Keratinocyte (primary cell): ENCODE results near the gene TMEM150A. TPM values are rescaled to one million over a fixed set of nuclear protein-coding genes. Genes with fewer than 3 reads are reported as not detected.

Source experiments
- DNase-seq: peaks from one replicate; pipeline ENCODE4 v3.0.0-alpha.2; 2011; ENCODE audit warnings: low read depth, missing footprints, low spot score
- FAIRE-seq: peaks from 2 replicates; lab custom pipeline; 2011; peaks lifted over from hg19 to GRCh38; lab: Jason Lieb, UNC
- H2AFZ ChIP-seq: 2 replicates; pipeline ENCODE4 v1.6.0; 2012; ENCODE audit warnings: low read length, control low read depth, inconsistent platforms; ENCODE audit not compliant: control insufficient read depth
- H3K27ac ChIP-seq: 2 replicates; pipeline ENCODE4 v1.5.1; 2011; ENCODE audit warnings: low read length; ENCODE audit not compliant: control insufficient read depth, insufficient read depth
- H3K27me3 ChIP-seq: 3 replicates; pipeline ENCODE4 v1.6.0; 2011; ENCODE audit warnings: low read length; ENCODE audit not compliant: control insufficient read depth, insufficient read depth; ENCODE audit errors: extremely low read depth
- H3K36me3 ChIP-seq, 2 experiments: 2 replicates in 1 of 2; 3 replicates in 1 of 2; pipeline ENCODE4 v1.5.1; 2011; ENCODE audit warnings: low read length in 2 of 2, mild to moderate bottlenecking in 1 of 2; ENCODE audit not compliant: control insufficient read depth in 2 of 2, insufficient read depth in 2 of 2; ENCODE audit errors: extremely low read depth in 1 of 2
- H3K4me1 ChIP-seq: 3 replicates; pipeline ENCODE4 v1.5.1; 2011; ENCODE audit warnings: low read length; ENCODE audit not compliant: control insufficient read depth, insufficient read depth; ENCODE audit errors: extremely low read depth
- H3K4me2 ChIP-seq: 3 replicates; pipeline ENCODE4 v1.6.0; 2011; ENCODE audit warnings: low read depth, low read length; ENCODE audit not compliant: control insufficient read depth, insufficient read depth; ENCODE audit errors: extremely low read depth
- H3K4me3 ChIP-seq, 3 experiments: fragments of 200-600 bp in 1 of 3; sonication (generic) in 1 of 3; 2 replicates in 2 of 3; 3 replicates in 1 of 3; pipeline ENCODE4 v1.5.1; 2011 to 2016; ENCODE audit warnings: low read length in 3 of 3, mild to moderate bottlenecking in 3 of 3, control low read depth in 2 of 3, inconsistent platforms in 1 of 3, low read depth in 1 of 3, mixed read lengths in 1 of 3, mixed run types in 1 of 3, moderate library complexity in 1 of 3; ENCODE audit not compliant: control insufficient read depth in 2 of 3, insufficient read depth in 2 of 3; ENCODE audit errors: extremely low read depth in 1 of 3
- H3K79me2 ChIP-seq: 2 replicates; pipeline ENCODE4 v1.6.0; 2012; ENCODE audit warnings: low read length; ENCODE audit not compliant: control insufficient read depth, insufficient read depth
- H3K9ac ChIP-seq: 3 replicates; pipeline ENCODE4 v1.6.0; 2011; ENCODE audit warnings: low read length; ENCODE audit not compliant: control insufficient read depth, insufficient read depth; ENCODE audit errors: extremely low read depth
- H3K9me1 ChIP-seq: 3 replicates; pipeline ENCODE4 v1.6.0; 2011; ENCODE audit warnings: low read length; ENCODE audit not compliant: control insufficient read depth, insufficient read depth; ENCODE audit errors: extremely low read depth
- H3K9me3 ChIP-seq: 2 replicates; pipeline ENCODE4 v1.5.1; 2012; ENCODE audit warnings: low read depth, low read length; ENCODE audit not compliant: control insufficient read depth
- H4K20me1 ChIP-seq: 3 replicates; pipeline ENCODE4 v1.6.0; 2011; ENCODE audit warnings: low read length; ENCODE audit not compliant: control insufficient read depth, insufficient read depth; ENCODE audit errors: extremely low read depth
- CTCF ChIP-seq, 3 experiments: IDR thresholded peaks in 1 of 3; conservative IDR thresholded peaks in 1 of 3; optimal IDR thresholded peaks in 1 of 3; 2 replicates in 2 of 3; 3 replicates in 1 of 3; pipeline versions ENCODE3 to v1.5.1; 2011; ENCODE audit warnings: low read length in 3 of 3, mild to moderate bottlenecking in 3 of 3, moderate library complexity in 2 of 3, control low read depth in 1 of 3, inconsistent platforms in 1 of 3; ENCODE audit not compliant: insufficient read depth in 2 of 3; ENCODE audit errors: extremely low read depth in 1 of 3
- EZH2 ChIP-seq: IDR thresholded peaks from one replicate; pipeline ENCODE4 v1.6.1; 2012; ENCODE audit warnings: inconsistent platforms, mild to moderate bottlenecking, low read length, moderate library complexity
- dilution Hi-C: fragments of 300-500 bp; cut with MboI; formaldehyde crosslinking; loops from one replicate; pipeline ENCODE4 v1.7.0; 2020; ENCODE audit warnings: low sequenced_read_pairs; ENCODE audit not compliant: extremely low pct_ligation_motif_present
- polyA plus RNA-seq, 5 experiments: library from polyadenylated mRNA; depleted of rRNA in 3 of 5; stranded (reverse) in 3 of 5; stranded (forward) in 1 of 5; unstranded in 1 of 5; fragments of >200 nt; gene quantifications; 1 replicate in 1 of 5; 2 replicates in 3 of 5; 3 replicates in 1 of 5; pipeline versions ENCODE4 v1.2.1 to v1.2.3, GENCODE V29; 2011 to 2012; ENCODE audit warnings: missing spikeins in 2 of 5, low read depth in 1 of 5, low replicate concordance in 1 of 5

The TMEM150A gene
- polyA plus RNA-seq, 1 donor (not counting 4 experiments of a cell fraction or from before 2014, with no cell fraction given) = 7.7 TPM

- no peak for TF ChIP-seq EZH2
- no peak for TF ChIP-seq CTCF (optimal IDR thresholded peaks at IDR 0.05 in 1 of 3, IDR thresholded peaks at IDR 0.05 in 1 of 3, conservative IDR thresholded peaks at IDR 0.05 in 1 of 3; ENCODE audit: extremely low read depth in 1 of 3, insufficient read depth in 2 of 3, low read length in 3 of 3)
- Histone ChIP-seq H3K4me3 (no peak overlapping the region), H3K27ac (no peak overlapping the region), H3K27me3 (no peaks in the 10 kb centered on the region), H3K9me3 (no peaks in the 10 kb centered on the region), H3K36me3 (peaks cover 36 to 50% of the 10 kb centered on the region in 2 experiments), H3K79me2 (no peaks in the 10 kb centered on the region), H3K4me2 (no peak overlapping the region), H2AFZ (no peak overlapping the region), H3K4me1 (no peaks in the 10 kb centered on the region), H3K9ac (no peak overlapping the region), H4K20me1 (no peaks in the 10 kb centered on the region), H3K9me1 (no peaks in the 10 kb centered on the region)
- dilution Hi-C loops = no loop called here
- no peak for DNase-seq
- FAIRE-seq = no peak
Measured at GRCh38 chr2:85644909-85645308, 42.4 kb upstream of the TMEM150A start.

GRCh38 chr2:85642725-85643124 is 40.2 kb upstream of the TMEM150A start:
- no peak overlapping the region for H2AFZ ChIP-seq
- no peak overlapping the region for H3K9ac ChIP-seq
- no peaks in the 10 kb centered on the region for H3K27me3 ChIP-seq
- H3K4me1 ChIP-seq = no peaks in the 10 kb centered on the region
- H3K4me3 ChIP-seq = no peak overlapping the region
- no peak overlapping the region for H3K27ac ChIP-seq
- dilution Hi-C loops = no loop called here
- no peaks in the 10 kb centered on the region for H3K9me1 ChIP-seq
- no peak overlapping the region for H3K4me2 ChIP-seq
- no peaks in the 10 kb centered on the region for H3K9me3 ChIP-seq
- H3K79me2 ChIP-seq = no peaks in the 10 kb centered on the region
- no peaks in the 10 kb centered on the region for H4K20me1 ChIP-seq
- no peak for DNase-seq
- no peak for FAIRE-seq
- H3K36me3 ChIP-seq = peaks cover 29 to 47% of the 10 kb centered on the region in 2 experiments
- no peak for TF ChIP-seq CTCF (optimal IDR thresholded peaks at IDR 0.05 in 1 of 3, IDR thresholded peaks at IDR 0.05 in 1 of 3, conservative IDR thresholded peaks at IDR 0.05 in 1 of 3; ENCODE audit: extremely low read depth in 1 of 3, insufficient read depth in 2 of 3, low read length in 3 of 3)
